ENCODE results near the gene MMP3. TPM values are rescaled to one million over a fixed set of nuclear protein-coding genes. Genes with fewer than 3 reads are reported as not detected.

Gene MMP3
- total RNA-seq, 1 experiment from 2014 or later: not detected

DNA sequence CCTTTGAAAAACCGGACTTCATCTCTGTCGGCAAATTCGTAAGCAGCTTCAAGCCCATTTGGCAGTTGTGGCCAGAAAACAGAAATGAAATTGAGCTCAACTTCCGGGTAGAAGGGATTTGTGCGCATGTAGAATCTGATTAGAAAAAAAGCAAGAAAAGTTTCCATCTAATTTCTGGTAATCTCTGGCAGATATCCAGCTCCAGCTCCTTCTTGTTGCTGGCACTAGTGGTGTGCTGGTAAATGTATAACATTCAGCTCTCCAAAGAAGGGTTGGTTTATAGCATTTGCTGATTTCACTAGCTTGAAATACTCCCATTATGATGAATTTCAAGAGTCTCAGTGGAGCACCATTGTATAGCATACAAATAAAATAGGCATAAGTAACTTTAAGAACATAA, 50.8 kb downstream of the MMP3 start:
- no peak overlapping the region for H2AK5ac ChIP-seq (ENCODE audit: insufficient read length, low read length)
- no peak overlapping the region for H2BK120ac ChIP-seq (ENCODE audit: low read depth, low read length, poor library complexity, severe bottlenecking)
- no peak for DNase-seq
- H3K4me1 ChIP-seq (ENCODE audit: insufficient read depth, low read length): no peaks in the 10 kb centered on the region
- H4K5ac ChIP-seq (ENCODE audit: insufficient read length, low read depth, low read length): no peak overlapping the region
- no peak overlapping the region for H3T11ph ChIP-seq (ENCODE audit: low read length)
- no peak overlapping the region for H3K56ac ChIP-seq (ENCODE audit: insufficient read length, low read depth, low read length)
- no peak overlapping the region for H2AFZ ChIP-seq (ENCODE audit: low read length)
- H3K27me3 Mint-ChIP-seq (ENCODE audit: low read depth): no peaks in the 10 kb centered on the region
- no peak overlapping the region for H3K27ac Mint-ChIP-seq
- no peak overlapping the region for H2BK5ac ChIP-seq (ENCODE audit: insufficient read length, low read length)
- no peaks in the 10 kb centered on the region for H3K79me1 ChIP-seq (ENCODE audit: insufficient read depth, low read depth, low read length, poor library complexity, severe bottlenecking)
- H3K36me3 Mint-ChIP-seq (ENCODE audit: insufficient read depth in 1 of 3, low read depth in 3 of 3): no peaks in the 10 kb centered on the region
- H3K23ac ChIP-seq (ENCODE audit: insufficient read length, low read depth, low read length): no peak overlapping the region
- TF ChIP-seq, protein P1, sequence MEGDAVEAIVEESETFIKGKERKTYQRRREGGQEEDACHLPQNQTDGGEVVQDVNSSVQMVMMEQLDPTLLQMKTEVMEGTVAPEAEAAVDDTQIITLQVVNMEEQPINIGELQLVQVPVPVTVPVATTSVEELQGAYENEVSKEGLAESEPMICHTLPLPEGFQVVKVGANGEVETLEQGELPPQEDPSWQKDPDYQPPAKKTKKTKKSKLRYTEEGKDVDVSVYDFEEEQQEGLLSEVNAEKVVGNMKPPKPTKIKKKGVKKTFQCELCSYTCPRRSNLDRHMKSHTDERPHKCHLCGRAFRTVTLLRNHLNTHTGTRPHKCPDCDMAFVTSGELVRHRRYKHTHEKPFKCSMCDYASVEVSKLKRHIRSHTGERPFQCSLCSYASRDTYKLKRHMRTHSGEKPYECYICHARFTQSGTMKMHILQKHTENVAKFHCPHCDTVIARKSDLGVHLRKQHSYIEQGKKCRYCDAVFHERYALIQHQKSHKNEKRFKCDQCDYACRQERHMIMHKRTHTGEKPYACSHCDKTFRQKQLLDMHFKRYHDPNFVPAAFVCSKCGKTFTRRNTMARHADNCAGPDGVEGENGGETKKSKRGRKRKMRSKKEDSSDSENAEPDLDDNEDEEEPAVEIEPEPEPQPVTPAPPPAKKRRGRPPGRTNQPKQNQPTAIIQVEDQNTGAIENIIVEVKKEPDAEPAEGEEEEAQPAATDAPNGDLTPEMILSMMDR (conservative IDR thresholded peaks at IDR 0.05): no peak
- peaks cover 0 to 2% of the 10 kb centered on the region in 2 experiments; a peak in 1 of 4 replicates for H3K4me1 Mint-ChIP-seq
- no peaks in the 10 kb centered on the region for H3K9me3 ChIP-seq (ENCODE audit: control insufficient read depth, low read depth, low read length)
- no peaks in the 10 kb centered on the region for H4K20me1 ChIP-seq (ENCODE audit: control insufficient read depth, insufficient read depth, insufficient read length)
- H3K18ac ChIP-seq (ENCODE audit: insufficient read length, low read depth, low read length): no peak overlapping the region
- H4K91ac ChIP-seq (ENCODE audit: insufficient read length, low read depth, low read length): no peak overlapping the region
- no peak overlapping the region for H3K9ac ChIP-seq (ENCODE audit: extremely low read depth, insufficient read length, low read length)
- no peak overlapping the region for H3K4ac ChIP-seq (ENCODE audit: low read depth, low read length)
- no CpG with 5 or more reads among the region's 5 CpGs for WGBS (ENCODE audit: extremely low coverage, insufficient read length, low lambda C conversion rate)
- no peak overlapping the region for H3K14ac ChIP-seq (ENCODE audit: insufficient read depth, low read length)
- no peak overlapping the region for H2BK20ac ChIP-seq (ENCODE audit: low read depth, low read length, poor library complexity, severe bottlenecking)
- no peak overlapping the region for H2BK15ac ChIP-seq (ENCODE audit: low read depth, low read length)
- H2BK12ac ChIP-seq (ENCODE audit: insufficient read length, low read depth, low read length): no peak overlapping the region
- H3K9me3 Mint-ChIP-seq: no peaks in the 10 kb centered on the region
- no peak overlapping the region for H3K4me2 ChIP-seq (ENCODE audit: insufficient read depth, insufficient read length, low read length)
- H3K27ac ChIP-seq (ENCODE audit: insufficient read length, low read depth, low read length): no peak overlapping the region
- no peaks in the 10 kb centered on the region for H3K27me3 ChIP-seq (ENCODE audit: insufficient read depth, low read length)
- H3K79me2 ChIP-seq (ENCODE audit: insufficient read depth, low read length): no peaks in the 10 kb centered on the region
- no peak overlapping the region for H3K4me3 Mint-ChIP-seq
- no peaks in the 10 kb centered on the region for H3K23me2 ChIP-seq (ENCODE audit: insufficient read length, low read depth, low read length, poor library complexity, severe bottlenecking)
- H4K8ac ChIP-seq (replicated peaks; ENCODE audit: insufficient read length, low read depth, low read length): no peak overlapping the region
